Right lobe of liver (tissue), 6 donors: ENCODE measurements around the gene OR9A2. TPM values are rescaled to one million over a fixed set of nuclear protein-coding genes. Genes with fewer than 3 reads are reported as not detected.

Source experiments
- ATAC-seq, 4 donors: fragments of 200-7000 bp; cut with Tn5 transposase; one replicate each; pipeline ENCODE4 v1.9.1; 2020; ENCODE audit warnings: mild to moderate bottlenecking in 4 of 4, moderate library complexity in 4 of 4
- DNase-seq, 3 donors: peaks; one replicate each; pipeline ENCODE4 v3.0.0-alpha.2; 2020
- H3K27ac ChIP-seq, 3 donors: fragments of 200-600 bp; one replicate each; pipeline ENCODE4 v1.8.0; 2022
- H3K27me3 ChIP-seq, 2 donors: fragments of 200-600 bp; one replicate each; pipeline ENCODE4 v1.8.0; 2022
- H3K36me3 ChIP-seq, 4 donors: fragments of 200-600 bp; sonication (generic) in 1 of 4; one replicate each; pipeline versions ENCODE4 v1.5.1 to v1.8.0; 2017 to 2022; ENCODE audit warnings: control low read depth in 1 of 4
- H3K4me1 ChIP-seq, 4 donors: fragments of 200-600 bp; sonication (generic) in 1 of 4; one replicate each; pipeline versions ENCODE4 v1.5.1 to v1.8.0; 2017 to 2022; ENCODE audit warnings: control low read depth in 1 of 4
- H3K4me3 ChIP-seq, 3 donors: fragments of 200-600 bp; one replicate each; pipeline ENCODE4 v1.8.0; 2022
- H3K9me3 ChIP-seq, 4 donors: fragments of 200-600 bp; sonication (generic) in 1 of 4; one replicate each; pipeline versions ENCODE4 v1.5.1 to v1.8.0; 2017 to 2022; ENCODE audit warnings: control low read depth in 1 of 4
- CTCF ChIP-seq, 4 donors: fragments of 200-600 bp in 3 of 4; fragments of 450-650 bp in 1 of 4; IDR thresholded peaks; one replicate each; pipeline versions ENCODE4 v1.5.1 to v1.8.0; 2016 to 2022; ENCODE audit warnings: antibody characterized with exemption in 4 of 4, mild to moderate bottlenecking in 2 of 4
- POLR2A ChIP-seq: fragments of 450-650 bp; IDR thresholded peaks from one replicate; pipeline ENCODE4 v1.6.1; 2017; ENCODE audit warnings: antibody characterized with exemption, mild to moderate bottlenecking
- WGBS: methylation state at CpG from one replicate; pipeline ENCODE4 v1.1.6; 2018; ENCODE audit warnings: low coverage, low lambda C conversion rate; ENCODE audit not compliant: insufficient coverage; ENCODE audit errors: missing lambda C conversion rate; 5-methylcytosine and 5-hydroxymethylcytosine counted together
- intact Hi-C, 2 donors: fragments of 100-400 bp; cut with DNase I; formaldehyde crosslinking; loops; one replicate each; pipeline versions ENCODE4 v1.11.2 to v1.14.1; 2022
- total RNA-seq, 6 experiments: library from RNA; depleted of rRNA in 2 of 6; stranded (reverse); fragments of >200 nt in 2 of 6; fragmentation: NEBNext Ultra II Directional in 3 of 6; extraction: Animal tissue kit (Norgen Biotek cat#: 25700) in 3 of 6; gene quantifications; one replicate each; pipeline versions ENCODE4 v1.1.0 to v1.2.4, GENCODE V29; 2016 to 2023
- donor health status: DM: no; HTN: yes; CAD: no.
- donor health status: DM: no; HTN: no; CAD: no.
- donor health status: DM: no; HTN: no; CAD: no.
- donor health status: DM: no; HTN: yes; CAD: no.
- donor health status: DM: no; HTN: yes; CAD: no.

The OR9A2 gene
- total RNA-seq, 6 experiments from 2014 or later: not detected

GRCh38 chr7:143068446-143068845, 41.5 kb upstream of the OR9A2 start:
- no peak for DNase-seq

GRCh38 chr7:143063741-143064140, 36.8 kb upstream of the OR9A2 start:
- 54% methylated on average over 2 of the region's 3 CpGs for WGBS
- no peaks in the 10 kb centered on the region for H3K4me1 ChIP-seq
- no peak overlapping the region for H3K4me3 ChIP-seq
- no peaks in the 10 kb centered on the region for H3K9me3 ChIP-seq
- intact Hi-C loops: no loop called here
- ATAC-seq: no peak
- H3K36me3 ChIP-seq: no peaks in the 10 kb centered on the region
- no peak overlapping the region for H3K27ac ChIP-seq
- H3K27me3 ChIP-seq: no peaks in the 10 kb centered on the region
- no peak for DNase-seq
- TF ChIP-seq CTCF (IDR thresholded peaks at IDR 0.05) (no peak), POLR2A (no peak)

More at GRCh38 chr7:143068446-143068845, 41.5 kb upstream of the OR9A2 start:
- Histone ChIP-seq H3K27ac (no peak overlapping the region), H3K9me3 (no peaks in the 10 kb centered on the region), H3K4me3 (no peak overlapping the region), H3K27me3 (no peaks in the 10 kb centered on the region), H3K36me3 (no peaks in the 10 kb centered on the region), H3K4me1 (no peaks in the 10 kb centered on the region)
- WGBS: 72% methylated on average over 1 of the region's 2 CpGs
- intact Hi-C loops: no loop called here
- TF ChIP-seq POLR2A (no peak), CTCF (IDR thresholded peaks at IDR 0.05) (no peak)
- ATAC-seq: no peak

- DNase-seq: no peak
- no peak for ATAC-seq
- Histone ChIP-seq H3K4me3 (no peak overlapping the region), H3K36me3 (no peaks in the 10 kb centered on the region), H3K27me3 (no peaks in the 10 kb centered on the region), H3K27ac (no peak overlapping the region), H3K4me1 (no peaks in the 10 kb centered on the region), H3K9me3 (no peaks in the 10 kb centered on the region)
- no peak for TF ChIP-seq POLR2A
- no peak for TF ChIP-seq CTCF (IDR thresholded peaks at IDR 0.05)
- intact Hi-C loops: no loop called here
Measured at GRCh38 chr7:143055754-143056153, 28.8 kb upstream of the OR9A2 start.

GRCh38 chr7:143054621-143055020, 27.7 kb upstream of the OR9A2 start:
- WGBS: 49% methylated on average over 3 of the region's 3 CpGs

More at GRCh38 chr7:143054621-143055020, 27.7 kb upstream of the OR9A2 start:
- ATAC-seq: no peak
- H3K27ac ChIP-seq: no peak overlapping the region
- TF ChIP-seq POLR2A (no peak), CTCF (IDR thresholded peaks at IDR 0.05) (no peak)
- intact Hi-C loops: no loop called here
- H3K4me3 ChIP-seq: no peak overlapping the region
- H3K4me1 ChIP-seq: no peaks in the 10 kb centered on the region
- no peak for DNase-seq
- H3K36me3 ChIP-seq: no peaks in the 10 kb centered on the region
- H3K27me3 ChIP-seq: no peaks in the 10 kb centered on the region
- no peaks in the 10 kb centered on the region for H3K9me3 ChIP-seq
